ENCODE measurements around the gene DYNLT4.

- peak in 1 of 3 donors; percentile 6 for TF ChIP-seq POLR2AphosphoS5 (IDR thresholded peaks at IDR 0.05)
- TF ChIP-seq, protein P1, sequence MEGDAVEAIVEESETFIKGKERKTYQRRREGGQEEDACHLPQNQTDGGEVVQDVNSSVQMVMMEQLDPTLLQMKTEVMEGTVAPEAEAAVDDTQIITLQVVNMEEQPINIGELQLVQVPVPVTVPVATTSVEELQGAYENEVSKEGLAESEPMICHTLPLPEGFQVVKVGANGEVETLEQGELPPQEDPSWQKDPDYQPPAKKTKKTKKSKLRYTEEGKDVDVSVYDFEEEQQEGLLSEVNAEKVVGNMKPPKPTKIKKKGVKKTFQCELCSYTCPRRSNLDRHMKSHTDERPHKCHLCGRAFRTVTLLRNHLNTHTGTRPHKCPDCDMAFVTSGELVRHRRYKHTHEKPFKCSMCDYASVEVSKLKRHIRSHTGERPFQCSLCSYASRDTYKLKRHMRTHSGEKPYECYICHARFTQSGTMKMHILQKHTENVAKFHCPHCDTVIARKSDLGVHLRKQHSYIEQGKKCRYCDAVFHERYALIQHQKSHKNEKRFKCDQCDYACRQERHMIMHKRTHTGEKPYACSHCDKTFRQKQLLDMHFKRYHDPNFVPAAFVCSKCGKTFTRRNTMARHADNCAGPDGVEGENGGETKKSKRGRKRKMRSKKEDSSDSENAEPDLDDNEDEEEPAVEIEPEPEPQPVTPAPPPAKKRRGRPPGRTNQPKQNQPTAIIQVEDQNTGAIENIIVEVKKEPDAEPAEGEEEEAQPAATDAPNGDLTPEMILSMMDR (IDR thresholded peaks at IDR 0.05 in 8 of 11, conservative IDR thresholded peaks at IDR 0.05 in 3 of 11) = no peak
- TF ChIP-seq POLR2A (IDR thresholded peaks at IDR 0.05) = no peak
Measured at GRCh38 chr1:44801491-44802305, 5.5 kb downstream of the DYNLT4 start.

All from spleen (tissue), 7 donors.